IMR-90 (cell line): ENCODE results near the gene MICAL2. TPM values are rescaled to one million over a fixed set of nuclear protein-coding genes. Genes with fewer than 3 reads are reported as not detected.

Source experiments
- ATAC-seq: fragments of 200-7000 bp; cut with Tn5 transposase; 2 replicates; pipeline ENCODE4 v1.9.1; 2020; ENCODE audit warnings: low read depth, mild to moderate bottlenecking, moderate library complexity
- BruUV-seq: library from RNA; stranded (reverse); fragments of 400-500 nt; replicated peaks from 2 replicates; lab custom pipeline; 2021; lab: Mats Ljungman, UMichigan
- CTCF ChIA-PET: fragments of 300-600 bp; formaldehyde crosslinking; extraction: SDS; loops from one replicate; lab custom pipeline; 2021; ENCODE audit warnings: antibody characterized with exemption; lab: Yijun Ruan, JAX
- POLR2A ChIA-PET: fragments of 300-600 bp; sonication (Branson Sonifier 250); formaldehyde crosslinking; loops from one replicate; lab custom pipeline; 2022; ENCODE audit warnings: antibody characterized with exemption; ENCODE audit not compliant: unreplicated experiment; lab: Charles Lee
- DNase-seq: peaks from one replicate; pipeline ENCODE4 v3.0.0; 2013
- H2AFZ ChIP-seq: replicated peaks from 2 replicates; pipeline ENCODE3; 2013; ENCODE audit warnings: low read length, mild to moderate bottlenecking; ENCODE audit not compliant: poor library complexity
- H2AK5ac ChIP-seq: 2 replicates; pipeline ENCODE4 v1.6.1; 2013; ENCODE audit warnings: low read depth, low read length, inconsistent platforms
- H2AK9ac ChIP-seq: replicated peaks from 2 replicates; pipeline ENCODE3; 2013; ENCODE audit warnings: mild to moderate bottlenecking, low read depth, low read length, moderate library complexity; ENCODE audit not compliant: poor library complexity
- H2BK120ac ChIP-seq: 2 replicates; pipeline ENCODE4 v1.6.1; 2013; ENCODE audit warnings: low read depth, low read length, inconsistent platforms
- H2BK15ac ChIP-seq: 3 replicates; pipeline ENCODE4 v1.6.1; 2013; ENCODE audit warnings: low read depth, low read length, inconsistent platforms
- H2BK20ac ChIP-seq: 2 replicates; pipeline ENCODE4 v1.6.1; 2013; ENCODE audit warnings: low read depth, mild to moderate bottlenecking, inconsistent platforms, low read length, moderate library complexity
- H2BK5ac ChIP-seq: 2 replicates; pipeline ENCODE4 v1.6.1; 2013; ENCODE audit warnings: mild to moderate bottlenecking, low read depth, low read length, inconsistent platforms; ENCODE audit not compliant: poor library complexity, severe bottlenecking
- H3K14ac ChIP-seq: replicated peaks from 2 replicates; pipeline ENCODE4 v1.6.1; 2013; ENCODE audit warnings: low read depth, low read length, inconsistent platforms
- H3K18ac ChIP-seq: 2 replicates; pipeline ENCODE4 v1.6.1; 2013; ENCODE audit warnings: low read depth, low read length, control low read depth
- H3K23ac ChIP-seq: 2 replicates; pipeline ENCODE4 v1.6.1; 2013; ENCODE audit warnings: low read depth, low read length, inconsistent platforms
- H3K27ac ChIP-seq: 2 replicates; pipeline ENCODE4 v1.5.1; 2013; ENCODE audit warnings: mild to moderate bottlenecking, control low read depth, low read length; ENCODE audit not compliant: insufficient read depth
- H3K27me3 ChIP-seq: 2 replicates; pipeline ENCODE4 v1.6.1; 2013; ENCODE audit warnings: low read length; ENCODE audit not compliant: control insufficient read depth, insufficient read depth
- H3K36me3 ChIP-seq: 2 replicates; pipeline ENCODE4 v1.6.1; 2013; ENCODE audit warnings: low read length, mixed read lengths; ENCODE audit not compliant: control insufficient read depth, insufficient read depth
- H3K4ac ChIP-seq: 2 replicates; pipeline ENCODE4 v1.6.1; 2013; ENCODE audit warnings: low read depth, low read length, inconsistent platforms
- H3K4me1 ChIP-seq: 2 replicates; pipeline ENCODE4 v1.6.1; 2013; ENCODE audit warnings: low read length, mixed read lengths; ENCODE audit not compliant: control insufficient read depth, insufficient read depth
- H3K4me2 ChIP-seq: 2 replicates; pipeline ENCODE4 v1.6.1; 2013; ENCODE audit warnings: low read depth, mild to moderate bottlenecking, control low read depth, low read length, moderate library complexity
- H3K4me3 ChIP-seq: 2 replicates; pipeline ENCODE4 v1.5.1; 2013; ENCODE audit warnings: low read depth, mild to moderate bottlenecking, control low read depth, low read length, moderate library complexity; ENCODE audit not compliant: insufficient read depth
- H3K56ac ChIP-seq: 2 replicates; pipeline ENCODE4 v1.6.1; 2013; ENCODE audit warnings: low read length, inconsistent platforms; ENCODE audit not compliant: insufficient read depth; ENCODE audit errors: extremely low read depth
- H3K79me1 ChIP-seq, 2 experiments: 2 replicates each; pipeline ENCODE4 v1.6.1; 2013; ENCODE audit warnings: low read length in 2 of 2, inconsistent platforms in 1 of 2, low read depth in 1 of 2
- H3K9ac ChIP-seq: 2 replicates; pipeline ENCODE4 v1.6.1; 2013; ENCODE audit warnings: low read depth, low read length, control low read depth
- H3K9me1 ChIP-seq: 2 replicates; pipeline ENCODE4 v1.6.1; 2013; ENCODE audit warnings: low read length, inconsistent platforms; ENCODE audit not compliant: insufficient read depth
- H3K9me3 ChIP-seq: 2 replicates; pipeline ENCODE4 v1.6.1; 2013; ENCODE audit warnings: low read length; ENCODE audit not compliant: control insufficient read depth, insufficient read depth
- H4K20me1 ChIP-seq: 2 replicates; pipeline ENCODE4 v1.6.1; 2013; ENCODE audit warnings: low read length, inconsistent platforms; ENCODE audit not compliant: insufficient read depth
- H4K5ac ChIP-seq: 2 replicates; pipeline ENCODE4 v1.6.1; 2013; ENCODE audit warnings: mild to moderate bottlenecking, low read depth, low read length, control low read depth
- H4K8ac ChIP-seq, 2 experiments: 2 replicates each; pipeline ENCODE4 v1.6.1; 2013; ENCODE audit warnings: low read depth in 2 of 2, low read length in 2 of 2, control low read depth in 1 of 2, inconsistent platforms in 1 of 2
- H4K91ac ChIP-seq: 2 replicates; pipeline ENCODE4 v1.6.1; 2013; ENCODE audit warnings: low read depth, low read length, inconsistent platforms; ENCODE audit not compliant: insufficient read depth
- BHLHE40 ChIP-seq: fragments of 150-350 bp; IDR thresholded peaks from 2 replicates; pipeline ENCODE4 v1.6.1; 2016; ENCODE audit warnings: mild to moderate bottlenecking, low read depth, low read length
- CHD1 ChIP-seq: IDR thresholded peaks from 2 replicates; pipeline ENCODE4 v1.6.1; 2012; ENCODE audit warnings: low read depth, low read length, improper control_type of control experiment
- ELK1 ChIP-seq: fragments of 150-350 bp; IDR thresholded peaks from 2 replicates; pipeline ENCODE4 v1.6.1; 2016; ENCODE audit warnings: low read depth, mild to moderate bottlenecking, low read length, moderate library complexity, borderline replicate concordance
- FOS ChIP-seq: fragments of 150-350 bp; IDR thresholded peaks from 2 replicates; pipeline ENCODE4 v1.6.1; 2016; ENCODE audit warnings: low read depth, low read length
- MAFK ChIP-seq: IDR thresholded peaks from 2 replicates; pipeline ENCODE4 v1.6.1; 2012; ENCODE audit warnings: low read depth, low read length, improper control_type of control experiment
- MAZ ChIP-seq: IDR thresholded peaks from 2 replicates; pipeline ENCODE4 v1.6.1; 2012; ENCODE audit warnings: low read depth, mild to moderate bottlenecking, low read length, improper control_type of control experiment, moderate library complexity, borderline replicate concordance
- NFE2L2 ChIP-seq: fragments of 150-350 bp; IDR thresholded peaks from 2 replicates; pipeline ENCODE4 v1.6.1; 2016; ENCODE audit warnings: low read depth, mild to moderate bottlenecking, low read length
- RAD21 ChIP-seq: IDR thresholded peaks from 2 replicates; pipeline ENCODE4 v1.6.1; 2012; ENCODE audit warnings: low read length, improper control_type of control experiment
- RCOR1 ChIP-seq: IDR thresholded peaks from 2 replicates; pipeline ENCODE4 v1.6.1; 2012; ENCODE audit warnings: mild to moderate bottlenecking, low read length, improper control_type of control experiment; ENCODE audit not compliant: insufficient replicate concordance
- RFX5 ChIP-seq: IDR thresholded peaks from 2 replicates; pipeline ENCODE4 v1.8.0; 2012; ENCODE audit warnings: low read depth, mild to moderate bottlenecking, low read length, moderate library complexity
- SMC3 ChIP-seq: fragments of 150-350 bp; IDR thresholded peaks from 2 replicates; pipeline ENCODE4 v1.6.1; 2016; ENCODE audit warnings: low read depth, mild to moderate bottlenecking, antibody characterized with exemption, low read length, moderate library complexity
- USF2 ChIP-seq: fragments of 150-350 bp; IDR thresholded peaks from 2 replicates; pipeline ENCODE4 v1.6.1; 2017; ENCODE audit warnings: mild to moderate bottlenecking, antibody characterized with exemption, low read length, low read depth
- WGBS, 2 experiments: methylation state at CpG; one replicate each; pipeline versions ENCODE4 v1.1.5 to v1.1.7; 2013; ENCODE audit warnings: missing lambda C conversion rate in 2 of 2; ENCODE audit not compliant: insufficient read length in 1 of 2; ENCODE audit errors: extremely low coverage in 2 of 2; 5-methylcytosine and 5-hydroxymethylcytosine counted together
- dilution Hi-C: fragments of 300-500 bp; cut with HindIII; formaldehyde crosslinking; loops from one replicate; pipeline ENCODE4 v1.14.3; 2018; ENCODE audit warnings: low sequenced_read_pairs; ENCODE audit not compliant: unreplicated experiment
- in situ Hi-C: fragments of 300-500 bp; cut with MboI; formaldehyde crosslinking; loops from 3 replicates; pipeline ENCODE4 v1.14.3; 2019; ENCODE audit warnings: low sequenced_read_pairs, inconsistent platforms, mixed read lengths
- intact Hi-C: fragments of 100-400 bp; cut with micrococcal nuclease; formaldehyde crosslinking; loops from 2 replicates; pipeline ENCODE4 v1.10.0; 2022
- polyA plus RNA-seq, 3 experiments: library from polyadenylated mRNA; depleted of rRNA; stranded (reverse); fragments of >200 nt; gene quantifications; 2 replicates each; pipeline ENCODE4 v1.2.3, GENCODE V29; 2012; ENCODE audit warnings: low replicate concordance in 1 of 3
- total RNA-seq: library from RNA; depleted of rRNA; stranded (reverse); fragments of >200 nt; gene quantifications from 2 replicates; pipeline ENCODE4 v1.2.3, GENCODE V29; 2012

The MICAL2 gene
- total and polyA plus RNA-seq, 2 of the 4 experiments (the other 2 are of a cell fraction) = 170 to 336 TPM

- WGBS, 2 experiments = 56% methylated on average over 3 of the region's 9 CpGs; no CpG with 5 or more reads in 1 of the 2 experiments
- no peak for TF ChIP-seq BHLHE40
- no peak for TF ChIP-seq RCOR1
- no peak for TF ChIP-seq NFE2L2
- TF ChIP-seq USF2 = no peak
- no peak for TF ChIP-seq SMC3
- TF ChIP-seq FOS = no peak
- no peak for TF ChIP-seq MAZ
- TF ChIP-seq MAFK = no peak
- TF ChIP-seq RFX5 = no peak
- no peak for TF ChIP-seq RAD21
- TF ChIP-seq CHD1 = no peak
- no peak for TF ChIP-seq ELK1
- peak; percentile 27; the same call in 1 of the 2 replicates for ATAC-seq
- H3K4me1 ChIP-seq = peaks cover 69% of the 10 kb centered on the region
- dilution Hi-C loops = no loop called here
- H3K4me2 ChIP-seq = no peak overlapping the region
- peaks cover 77% of the 10 kb centered on the region for H4K20me1 ChIP-seq
- no peak overlapping the region for H3K9ac ChIP-seq
- intact Hi-C loops = no loop called here
- H3K9me3 ChIP-seq = no peaks in the 10 kb centered on the region
- peak overlapping the region; percentile 89 for H3K23ac ChIP-seq
- peak overlapping the region; percentile 78 for H2BK120ac ChIP-seq
- ChIA-PET POLR2A (no interaction called here), CTCF (no interaction called here)
- H3K4ac ChIP-seq = peak overlapping the region; percentile 89
- no TSS peak for BruUV-seq
- peak; percentile 52 for DNase-seq
- peaks cover 70% of the 10 kb centered on the region for H3K9me1 ChIP-seq
- 0 out of 2 replicates have a peak overlapping the region, but pooled peaks have one; percentile 15 for H3K56ac ChIP-seq
- H2AK5ac ChIP-seq = peak overlapping the region; percentile 91
- peak overlapping the region; percentile 92; the same call in 2 of the 3 replicates for H2BK15ac ChIP-seq
- H3K14ac ChIP-seq = peak overlapping the region; percentile 82
- H3K79me1 ChIP-seq = peaks cover 16 to 88% of the 10 kb centered on the region in 2 experiments
- in situ Hi-C loops = no loop called here
- peak overlapping the region; percentile 48 for H3K27ac ChIP-seq
- no peak overlapping the region for H2AFZ ChIP-seq
- no peak overlapping the region for H3K4me3 ChIP-seq
- H2BK20ac ChIP-seq = peak overlapping the region; percentile 53
- peaks cover 12% of the 10 kb centered on the region for H3K36me3 ChIP-seq
- peak overlapping the region; percentile 49 for H3K18ac ChIP-seq
- peak overlapping the region; percentile 72 for H4K91ac ChIP-seq
- H2AK9ac ChIP-seq = peak overlapping the region; percentile 1
- no peaks in the 10 kb centered on the region for H3K27me3 ChIP-seq
- peak overlapping the region; percentile 70 for H2BK5ac ChIP-seq
- peak overlapping the region; percentile 50 for H4K5ac ChIP-seq
- H4K8ac ChIP-seq = peak overlapping the region; percentile 31 to 65
Observed at GRCh38 chr11:12120031-12121008, 9.9 kb downstream of the MICAL2 start.
